Glutamatergic neuron (in vitro differentiated cells): ENCODE measurements around the gene PML. TPM values are rescaled to one million over a fixed set of nuclear protein-coding genes. Genes with fewer than 3 reads are reported as not detected.
"Not testable (repeated sequence)": the region's sequence is repeated elsewhere in the genome, so short reads cannot be mapped to it uniquely, and the experiment has no call there.

ENCODE experiments used
- DNase-seq: peaks from one replicate; pipeline ENCODE4 v3.0.0; 2022
- H3K27ac Mint-ChIP-seq: one replicate; pipeline ENCODE4 v1.8.0; 2020; ENCODE audit warnings: mild to moderate bottlenecking, mixed read lengths, inconsistent platforms; ENCODE audit not compliant: unreplicated experiment
- H3K27me3 Mint-ChIP-seq: one replicate; pipeline ENCODE4 v1.8.0; 2020; ENCODE audit warnings: mild to moderate bottlenecking, moderate library complexity, mixed read lengths, inconsistent platforms; ENCODE audit not compliant: unreplicated experiment
- H3K36me3 Mint-ChIP-seq: one replicate; pipeline ENCODE4 v1.8.0; 2020; ENCODE audit warnings: mild to moderate bottlenecking, mixed read lengths, inconsistent platforms; ENCODE audit not compliant: unreplicated experiment
- H3K4me1 Mint-ChIP-seq: one replicate; pipeline ENCODE4 v1.8.0; 2020; ENCODE audit warnings: mild to moderate bottlenecking, low read depth, mixed read lengths, inconsistent platforms; ENCODE audit not compliant: unreplicated experiment
- H3K4me3 Mint-ChIP-seq: one replicate; pipeline ENCODE4 v1.8.0; 2020; ENCODE audit warnings: mild to moderate bottlenecking, mixed read lengths, inconsistent platforms; ENCODE audit not compliant: unreplicated experiment
- H3K9me3 Mint-ChIP-seq: one replicate; pipeline ENCODE4 v1.8.0; 2020; ENCODE audit warnings: mild to moderate bottlenecking, moderate library complexity, mixed read lengths, inconsistent platforms; ENCODE audit not compliant: unreplicated experiment
- total RNA-seq: library from RNA; stranded (reverse); fragmentation: NEBNext Ultra II Directional; extraction: Animal tissue kit (Norgen Biotek cat#: 25700); gene quantifications from one replicate; pipeline ENCODE4 v1.2.1, GENCODE V29; 2021; ENCODE audit not compliant: unreplicated experiment
- TF ChIP-seq, protein P1 (sequence below): fragments of 200-600 bp; sonication (generic); IDR thresholded peaks from one replicate; pipeline ENCODE4 v1.5.0; 2021; ENCODE audit not compliant: partially characterized antibody, unreplicated experiment

PML gene
- total RNA-seq, 1 donor from 2014 or later = 27.6 TPM

DNA sequence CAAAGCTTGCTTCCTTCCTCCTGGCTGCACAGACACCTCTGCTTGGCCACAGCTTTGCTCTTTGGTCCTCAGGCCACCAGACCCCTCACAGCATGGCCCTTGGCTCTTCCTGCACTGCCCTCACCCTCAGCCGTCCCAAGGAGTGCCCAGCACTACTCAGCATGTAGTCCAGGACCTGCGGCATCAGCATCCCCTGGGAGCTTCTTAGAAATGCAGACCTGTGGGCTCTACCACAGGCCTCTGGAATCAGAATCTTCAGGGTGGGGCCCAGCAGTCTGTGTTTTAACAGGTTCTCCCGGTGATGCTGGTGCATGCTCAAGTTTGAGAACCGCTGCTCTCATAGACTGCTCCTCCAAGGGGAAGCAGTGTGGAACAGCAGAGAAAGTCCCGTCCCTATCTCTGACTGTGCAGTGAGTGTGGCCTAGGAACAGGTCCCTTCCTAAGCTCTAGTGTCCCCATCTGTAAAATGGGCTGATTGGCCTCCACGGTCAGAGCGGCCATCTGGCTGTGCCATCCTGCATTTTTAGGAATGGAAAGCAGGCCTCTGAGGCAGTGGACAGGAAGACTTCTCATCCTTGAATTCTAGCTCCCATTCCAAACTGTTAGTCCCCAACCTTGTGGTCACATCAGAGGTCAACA is 51.2 kb downstream of the PML start:
- TF ChIP-seq, protein P1, sequence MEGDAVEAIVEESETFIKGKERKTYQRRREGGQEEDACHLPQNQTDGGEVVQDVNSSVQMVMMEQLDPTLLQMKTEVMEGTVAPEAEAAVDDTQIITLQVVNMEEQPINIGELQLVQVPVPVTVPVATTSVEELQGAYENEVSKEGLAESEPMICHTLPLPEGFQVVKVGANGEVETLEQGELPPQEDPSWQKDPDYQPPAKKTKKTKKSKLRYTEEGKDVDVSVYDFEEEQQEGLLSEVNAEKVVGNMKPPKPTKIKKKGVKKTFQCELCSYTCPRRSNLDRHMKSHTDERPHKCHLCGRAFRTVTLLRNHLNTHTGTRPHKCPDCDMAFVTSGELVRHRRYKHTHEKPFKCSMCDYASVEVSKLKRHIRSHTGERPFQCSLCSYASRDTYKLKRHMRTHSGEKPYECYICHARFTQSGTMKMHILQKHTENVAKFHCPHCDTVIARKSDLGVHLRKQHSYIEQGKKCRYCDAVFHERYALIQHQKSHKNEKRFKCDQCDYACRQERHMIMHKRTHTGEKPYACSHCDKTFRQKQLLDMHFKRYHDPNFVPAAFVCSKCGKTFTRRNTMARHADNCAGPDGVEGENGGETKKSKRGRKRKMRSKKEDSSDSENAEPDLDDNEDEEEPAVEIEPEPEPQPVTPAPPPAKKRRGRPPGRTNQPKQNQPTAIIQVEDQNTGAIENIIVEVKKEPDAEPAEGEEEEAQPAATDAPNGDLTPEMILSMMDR = no peak
- H3K9me3 Mint-ChIP-seq = peaks cover 4% of the 10 kb centered on the region
- no peak overlapping the region for H3K4me3 Mint-ChIP-seq
- peaks cover 6% of the 10 kb centered on the region for H3K27me3 Mint-ChIP-seq
- H3K27ac Mint-ChIP-seq = no peak overlapping the region
- no peaks in the 10 kb centered on the region for H3K36me3 Mint-ChIP-seq
- no peak for DNase-seq
- H3K4me1 Mint-ChIP-seq = peaks cover 11% of the 10 kb centered on the region

- peaks cover 4% of the 10 kb centered on the region for H3K9me3 Mint-ChIP-seq
- H3K36me3 Mint-ChIP-seq = no peaks in the 10 kb centered on the region
- TF ChIP-seq, protein P1 = no peak
- H3K4me1 Mint-ChIP-seq = peaks cover 11% of the 10 kb centered on the region
- H3K4me3 Mint-ChIP-seq = no peak overlapping the region
- H3K27ac Mint-ChIP-seq = no peak overlapping the region
- H3K27me3 Mint-ChIP-seq = peaks cover 6% of the 10 kb centered on the region
- no peak for DNase-seq
These were observed 51.8 kb downstream of the PML start for GRCh38 chr15:74046275-74046674.

DNA sequence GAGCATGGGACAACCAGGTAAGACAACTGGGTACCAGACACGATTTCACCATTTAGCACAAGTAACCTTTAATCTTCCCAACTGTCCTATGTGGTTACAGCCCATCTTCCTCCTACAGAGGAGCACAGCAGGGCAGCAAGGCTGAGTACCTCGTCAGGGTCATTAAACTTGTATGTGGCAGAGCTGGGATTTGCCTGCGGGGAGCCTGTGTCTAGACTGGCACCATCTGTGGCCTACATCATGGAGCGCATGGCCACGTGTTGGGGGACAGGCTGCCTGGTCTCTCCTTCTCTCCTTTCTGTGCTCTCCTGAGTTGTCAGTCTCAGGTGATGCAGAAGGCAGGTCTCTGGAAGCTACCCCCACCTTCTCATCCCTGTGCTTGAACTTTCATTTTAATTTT is 55.6 kb downstream of the PML start:
- H3K36me3 Mint-ChIP-seq = no peaks in the 10 kb centered on the region
- no peak overlapping the region for H3K4me3 Mint-ChIP-seq
- H3K9me3 Mint-ChIP-seq = peaks cover 4% of the 10 kb centered on the region
- peak; percentile 19 for DNase-seq
- H3K27me3 Mint-ChIP-seq = peaks cover 7% of the 10 kb centered on the region
- TF ChIP-seq, protein P1 = no peak
- no peak overlapping the region for H3K27ac Mint-ChIP-seq
- peaks cover 10% of the 10 kb centered on the region for H3K4me1 Mint-ChIP-seq

- Mint-ChIP-seq H3K36me3 (no peaks in the 10 kb centered on the region), H3K4me1 (peaks cover 10% of the 10 kb centered on the region), H3K27ac (no peak overlapping the region), H3K4me3 (peak overlapping the region; percentile 16), H3K9me3 (no peaks in the 10 kb centered on the region), H3K27me3 (peaks cover 7% of the 10 kb centered on the region)
- TF ChIP-seq, protein P1 = no peak
- peak; percentile 3 for DNase-seq
These were observed 56.2 kb downstream of the PML start for GRCh38 chr15:74050556-74051234.

- H3K4me1 Mint-ChIP-seq, H3K4me3 Mint-ChIP-seq, H3K36me3 Mint-ChIP-seq, H3K9me3 Mint-ChIP-seq, H3K27ac Mint-ChIP-seq, H3K27me3 Mint-ChIP-seq: not testable (repeated sequence)
- DNase-seq = peak; percentile 13
These were observed 58.0 kb downstream of the PML start for GRCh38 chr15:74052271-74053260.
